Neuronal stem cell (in vitro differentiated cells): ENCODE results near the gene PRSS2.
"Not testable (repeated sequence)": the region's sequence is repeated elsewhere in the genome, so short reads cannot be mapped to it uniquely, and the experiment has no call there.

Source experiments
- DNase-seq: peaks from one replicate; pipeline ENCODE4 v3.0.0-alpha.2; 2013; ENCODE audit warnings: low spot score
- H2AFZ ChIP-seq: one replicate; pipeline ENCODE4 v1.6.1; 2013; ENCODE audit warnings: mild to moderate bottlenecking, low read length, inconsistent platforms
- H2AK5ac ChIP-seq: 2 replicates; pipeline ENCODE4 v1.6.1; 2013; ENCODE audit warnings: low read depth, mild to moderate bottlenecking, inconsistent platforms, low read length, moderate library complexity, mixed read lengths
- H2BK120ac ChIP-seq: 2 replicates; pipeline ENCODE4 v1.6.1; 2013; ENCODE audit warnings: low read depth, mild to moderate bottlenecking, inconsistent platforms, low read length, moderate library complexity, mixed read lengths
- H2BK12ac ChIP-seq: one replicate; pipeline ENCODE4 v1.6.1; 2013; ENCODE audit warnings: low read length, inconsistent platforms
- H2BK15ac ChIP-seq: 2 replicates; pipeline ENCODE4 v1.6.1; 2013; ENCODE audit warnings: mild to moderate bottlenecking, low read length, inconsistent platforms, mixed read lengths
- H2BK5ac ChIP-seq: one replicate; pipeline ENCODE4 v1.6.1; 2013; ENCODE audit warnings: inconsistent platforms, mild to moderate bottlenecking, low read length, moderate library complexity
- H3K14ac ChIP-seq: one replicate; pipeline ENCODE4 v1.6.1; 2013; ENCODE audit warnings: low read length, inconsistent platforms
- H3K18ac ChIP-seq: 2 replicates; pipeline ENCODE4 v1.6.1; 2013; ENCODE audit warnings: low read length, inconsistent platforms
- H3K23ac ChIP-seq: 2 replicates; pipeline ENCODE4 v1.6.1; 2013; ENCODE audit warnings: low read depth, mild to moderate bottlenecking, mixed read lengths, low read length, inconsistent platforms; ENCODE audit not compliant: poor library complexity
- H3K27ac ChIP-seq: replicated peaks from 3 replicates; pipeline ENCODE4 v1.5.1; 2013; ENCODE audit warnings: low read length, inconsistent platforms
- H3K27me3 ChIP-seq, 3 experiments: 2 replicates each; pipeline ENCODE4 v1.6.1; 2013; ENCODE audit warnings: low read length in 3 of 3, mild to moderate bottlenecking in 2 of 3, inconsistent platforms in 1 of 3, low read depth in 1 of 3, mixed read lengths in 1 of 3, moderate library complexity in 1 of 3; ENCODE audit not compliant: control insufficient read depth in 3 of 3, insufficient read depth in 3 of 3
- H3K36me3 ChIP-seq, 2 donors: replicated peaks in 1 of 2; 2 replicates each; pipeline ENCODE4 v1.6.1; 2013; ENCODE audit warnings: low read length in 2 of 2; ENCODE audit not compliant: control insufficient read depth in 2 of 2, insufficient read depth in 2 of 2
- H3K4ac ChIP-seq: 2 replicates; pipeline ENCODE4 v1.6.1; 2013; ENCODE audit warnings: inconsistent platforms, mild to moderate bottlenecking, low read length, moderate library complexity
- H3K4me1 ChIP-seq, 2 donors: 1 replicate in 1 of 2; 2 replicates in 1 of 2; pipeline ENCODE4 v1.6.1; 2013; ENCODE audit warnings: low read length in 2 of 2, low read depth in 1 of 2; ENCODE audit not compliant: control insufficient read depth in 2 of 2, insufficient read depth in 1 of 2
- H3K4me2 ChIP-seq: one replicate; pipeline ENCODE4 v1.6.1; 2013; ENCODE audit warnings: mild to moderate bottlenecking, low read length, inconsistent platforms; ENCODE audit not compliant: insufficient read depth, poor library complexity, severe bottlenecking
- H3K4me3 ChIP-seq, 2 donors: 2 replicates each; pipeline ENCODE4 v1.5.1; 2013; ENCODE audit warnings: low read length in 2 of 2, mild to moderate bottlenecking in 2 of 2, inconsistent platforms in 1 of 2, moderate library complexity in 1 of 2
- H3K79me1 ChIP-seq: one replicate; pipeline ENCODE4 v1.6.1; 2013; ENCODE audit warnings: low read depth, mild to moderate bottlenecking, inconsistent platforms, low read length, moderate library complexity
- H3K9ac ChIP-seq: one replicate; pipeline ENCODE4 v1.6.1; 2013; ENCODE audit warnings: mild to moderate bottlenecking, low read depth, low read length, inconsistent platforms; ENCODE audit not compliant: poor library complexity
- H3K9me3 ChIP-seq, 2 donors: replicated peaks in 1 of 2; 2 replicates each; pipeline versions ENCODE3 to v1.6.1; 2013; ENCODE audit warnings: low read length in 2 of 2, mild to moderate bottlenecking in 2 of 2, inconsistent platforms in 1 of 2, low read depth in 1 of 2, mixed read lengths in 1 of 2, moderate library complexity in 1 of 2; ENCODE audit not compliant: control insufficient read depth in 2 of 2, insufficient read depth in 1 of 2
- H4K8ac ChIP-seq: one replicate; pipeline ENCODE4 v1.6.1; 2013; ENCODE audit warnings: low read depth, mild to moderate bottlenecking, inconsistent platforms, low read length, moderate library complexity
- H4K91ac ChIP-seq: one replicate; pipeline ENCODE4 v1.6.1; 2013; ENCODE audit warnings: low read length, low read depth, mild to moderate bottlenecking, inconsistent platforms; ENCODE audit not compliant: poor library complexity
- WGBS, 2 donors: extraction: QIAGEN DNeasy Blood & Tissue Kit; methylation state at CpG; one replicate each; pipeline ENCODE4 v1.1.7; 2013; ENCODE audit warnings: missing lambda C conversion rate in 2 of 2, mixed read lengths in 1 of 2; ENCODE audit not compliant: insufficient read length in 2 of 2, insufficient replicate concordance in 1 of 2; ENCODE audit errors: extremely low coverage in 2 of 2; 5-methylcytosine and 5-hydroxymethylcytosine counted together

PRSS2 gene

DNA sequence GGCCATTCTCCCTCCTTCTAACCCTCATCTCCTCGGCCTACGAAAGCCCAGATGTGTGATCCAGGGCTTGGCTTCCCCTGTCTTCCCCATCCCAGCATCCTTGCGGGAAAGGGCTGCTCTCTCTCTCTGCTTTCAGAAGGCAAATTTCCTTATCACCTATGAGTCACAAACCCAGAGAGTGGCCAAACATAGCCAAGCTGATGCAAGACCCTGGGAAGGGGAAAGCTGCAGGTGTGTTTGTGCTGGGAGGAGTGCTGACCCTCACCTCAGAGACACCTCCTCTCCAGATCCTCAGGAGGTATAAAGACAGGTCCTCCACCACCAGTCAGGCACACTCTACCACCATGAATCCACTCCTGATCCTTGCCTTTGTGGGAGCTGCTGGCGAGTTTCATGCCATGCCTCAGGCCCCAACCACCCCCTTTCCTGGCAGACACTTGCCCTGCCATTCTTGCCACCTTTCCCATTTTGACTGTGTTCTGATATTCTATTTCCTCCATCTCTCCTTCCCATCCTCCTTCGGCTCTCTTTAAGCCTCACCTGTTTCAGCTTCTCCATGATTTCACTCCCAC lies 10.6 kb upstream of the PRSS2 start:
- no peaks in the 10 kb centered on the region for H3K36me3 ChIP-seq
- no peak overlapping the region for H2BK15ac ChIP-seq
- no peak overlapping the region for H4K8ac ChIP-seq
- H3K79me1 ChIP-seq: no peaks in the 10 kb centered on the region
- H4K91ac ChIP-seq: no peak overlapping the region
- no peak overlapping the region for H2AK5ac ChIP-seq
- no peak overlapping the region for H3K18ac ChIP-seq
- H3K4ac ChIP-seq: no peak overlapping the region
- H3K23ac ChIP-seq: no peak overlapping the region
- no CpG with 5 or more reads among the region's 5 CpGs for WGBS, 2 donors
- no peaks in the 10 kb centered on the region for H3K4me1 ChIP-seq
- H2AFZ ChIP-seq: no peak overlapping the region
- H3K27ac ChIP-seq: no peak overlapping the region
- H2BK12ac ChIP-seq: no peak overlapping the region
- no peak overlapping the region for H3K4me3 ChIP-seq
- DNase-seq: no peak
- H3K9ac ChIP-seq: no peak overlapping the region
- H3K14ac ChIP-seq: no peak overlapping the region
- H3K9me3 ChIP-seq: no peaks in the 10 kb centered on the region
- no peak overlapping the region for H2BK5ac ChIP-seq
- H2BK120ac ChIP-seq: no peak overlapping the region
- H3K4me2 ChIP-seq: no peak overlapping the region
- no peaks in the 10 kb centered on the region for H3K27me3 ChIP-seq

GRCh38 chr7:142761606-142762005 lies 9.2 kb upstream of the PRSS2 start:
- WGBS, 2 donors: no CpG with 5 or more reads among the region's 2 CpGs

GRCh38 chr7:142762104-142762503 lies 8.7 kb upstream of the PRSS2 start:
- H3K4me1 ChIP-seq: no peaks in the 10 kb centered on the region
- no peak for DNase-seq
- no peak overlapping the region for H3K18ac ChIP-seq
- H2BK12ac ChIP-seq: no peak overlapping the region
- H3K36me3 ChIP-seq: no peaks in the 10 kb centered on the region
- H4K8ac ChIP-seq: no peak overlapping the region
- H2BK5ac ChIP-seq: no peak overlapping the region
- no CpG with 5 or more reads among the region's 1 CpG for WGBS, 2 donors
- H3K9me3 ChIP-seq: no peaks in the 10 kb centered on the region
- no peak overlapping the region for H4K91ac ChIP-seq
- H2AK5ac ChIP-seq: no peak overlapping the region
- no peaks in the 10 kb centered on the region for H3K27me3 ChIP-seq
- no peak overlapping the region for H3K9ac ChIP-seq
- H3K27ac ChIP-seq: no peak overlapping the region
- H3K4me3 ChIP-seq: no peak overlapping the region
- no peak overlapping the region for H3K23ac ChIP-seq
- H2AFZ ChIP-seq: no peak overlapping the region
- H3K79me1 ChIP-seq: no peaks in the 10 kb centered on the region
- H2BK15ac ChIP-seq: no peak overlapping the region
- no peak overlapping the region for H3K14ac ChIP-seq
- no peak overlapping the region for H2BK120ac ChIP-seq
- no peak overlapping the region for H3K4me2 ChIP-seq
- H3K4ac ChIP-seq: no peak overlapping the region

More at GRCh38 chr7:142761606-142762005, 9.2 kb upstream of the PRSS2 start:
- H2BK5ac ChIP-seq, H3K4me1 ChIP-seq, H3K27me3 ChIP-seq, H2BK120ac ChIP-seq, H2BK12ac ChIP-seq, H2BK15ac ChIP-seq, H3K9me3 ChIP-seq, H3K23ac ChIP-seq, H4K91ac ChIP-seq, H3K14ac ChIP-seq, H3K18ac ChIP-seq, H3K4me2 ChIP-seq, H3K36me3 ChIP-seq, H3K9ac ChIP-seq, H3K4me3 ChIP-seq, H3K4ac ChIP-seq, H3K79me1 ChIP-seq, H4K8ac ChIP-seq, H3K27ac ChIP-seq, H2AK5ac ChIP-seq, DNase-seq, H2AFZ ChIP-seq: not testable (repeated sequence)

- no peak overlapping the region for H3K4ac ChIP-seq
- no peak overlapping the region for H2BK12ac ChIP-seq
- WGBS, 2 donors: no CpG with 5 or more reads among the region's 3 CpGs
Observed at GRCh38 chr7:142767451-142767850, 3.3 kb upstream of the PRSS2 start.

More at GRCh38 chr7:142767451-142767850, 3.3 kb upstream of the PRSS2 start:
- no peak overlapping the region for H3K18ac ChIP-seq
- peaks cover 0 to 1% (median 0%) of the 10 kb centered on the region in 3 experiments for H3K27me3 ChIP-seq
- no peak overlapping the region for H3K27ac ChIP-seq
- H3K9ac ChIP-seq: no peak overlapping the region
- no peak for DNase-seq
- H2AFZ ChIP-seq: no peak overlapping the region
- H3K9me3 ChIP-seq: no peaks in the 10 kb centered on the region
- H3K23ac ChIP-seq: no peak overlapping the region
- no peak overlapping the region for H2BK120ac ChIP-seq
- H3K4me2 ChIP-seq: no peak overlapping the region
- no peak overlapping the region for H4K8ac ChIP-seq
- no peak overlapping the region for H3K14ac ChIP-seq
- no peaks in the 10 kb centered on the region for H3K79me1 ChIP-seq
- no peaks in the 10 kb centered on the region for H3K36me3 ChIP-seq
- H3K4me1 ChIP-seq: no peaks in the 10 kb centered on the region
- no peak overlapping the region for H4K91ac ChIP-seq
- no peak overlapping the region for H3K4me3 ChIP-seq
- no peak overlapping the region for H2AK5ac ChIP-seq
- H2BK15ac ChIP-seq: no peak overlapping the region
- H2BK5ac ChIP-seq: no peak overlapping the region
